ENCODE results near the gene SPATA16.

DNA sequence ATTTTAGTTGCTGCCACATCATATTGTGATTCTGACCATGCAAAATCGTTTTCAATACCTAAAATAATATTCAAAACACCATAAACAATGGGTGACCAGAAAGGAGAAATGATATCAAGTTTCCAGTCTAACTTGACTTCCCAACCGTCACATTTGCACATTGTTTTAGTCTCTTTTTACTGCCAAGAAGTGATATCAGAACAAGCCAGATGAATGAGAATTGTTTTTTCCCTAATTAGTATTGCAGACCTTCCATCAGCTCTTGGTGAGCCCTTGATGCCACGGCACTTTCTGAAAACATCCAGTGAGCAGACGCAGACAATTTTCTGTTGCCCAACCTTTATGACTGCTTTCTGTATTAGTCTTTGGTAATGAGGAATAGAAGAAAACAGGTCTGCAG, 62.5 kb downstream of the SPATA16 start:
- TF ChIP-seq, protein P1, sequence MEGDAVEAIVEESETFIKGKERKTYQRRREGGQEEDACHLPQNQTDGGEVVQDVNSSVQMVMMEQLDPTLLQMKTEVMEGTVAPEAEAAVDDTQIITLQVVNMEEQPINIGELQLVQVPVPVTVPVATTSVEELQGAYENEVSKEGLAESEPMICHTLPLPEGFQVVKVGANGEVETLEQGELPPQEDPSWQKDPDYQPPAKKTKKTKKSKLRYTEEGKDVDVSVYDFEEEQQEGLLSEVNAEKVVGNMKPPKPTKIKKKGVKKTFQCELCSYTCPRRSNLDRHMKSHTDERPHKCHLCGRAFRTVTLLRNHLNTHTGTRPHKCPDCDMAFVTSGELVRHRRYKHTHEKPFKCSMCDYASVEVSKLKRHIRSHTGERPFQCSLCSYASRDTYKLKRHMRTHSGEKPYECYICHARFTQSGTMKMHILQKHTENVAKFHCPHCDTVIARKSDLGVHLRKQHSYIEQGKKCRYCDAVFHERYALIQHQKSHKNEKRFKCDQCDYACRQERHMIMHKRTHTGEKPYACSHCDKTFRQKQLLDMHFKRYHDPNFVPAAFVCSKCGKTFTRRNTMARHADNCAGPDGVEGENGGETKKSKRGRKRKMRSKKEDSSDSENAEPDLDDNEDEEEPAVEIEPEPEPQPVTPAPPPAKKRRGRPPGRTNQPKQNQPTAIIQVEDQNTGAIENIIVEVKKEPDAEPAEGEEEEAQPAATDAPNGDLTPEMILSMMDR (IDR thresholded peaks at IDR 0.05; ENCODE audit: borderline replicate concordance, extremely low read depth, low read length, poor library complexity, severe bottlenecking) = no peak
- TF ChIP-seq EZH2 (IDR thresholded peaks at IDR 0.05; ENCODE audit: borderline replicate concordance, low read depth, low read length, severe bottlenecking) = no peak
